HG03439 (cell line): ENCODE data around the gene MAP4K5.

Experiments used
- ATAC-seq: cut with Tn5 transposase; IDR thresholded peaks from one replicate; pipeline ENCODE4 v1.9.1; 2021; ENCODE audit warnings: mild to moderate bottlenecking, moderate library complexity; ENCODE audit not compliant: unreplicated experiment

The MAP4K5 gene

DNA sequence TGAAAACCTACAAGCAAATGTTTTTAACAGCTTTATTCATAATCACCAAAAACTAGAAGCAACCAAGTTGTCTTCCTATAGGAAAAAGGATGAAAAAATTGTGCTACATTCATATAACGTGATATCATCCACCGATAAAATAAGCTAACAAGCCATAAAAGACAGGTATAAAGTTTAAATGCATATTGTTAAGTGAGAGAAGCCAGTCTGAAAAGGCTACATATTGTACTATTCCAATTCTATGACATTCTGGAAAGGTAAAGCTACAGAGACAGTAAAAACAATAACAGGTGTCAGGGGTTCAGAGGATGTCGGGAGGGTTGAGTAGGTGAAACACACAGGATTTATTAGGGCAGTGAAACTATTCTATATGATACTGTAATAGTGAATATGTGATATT lies 158.4 kb downstream of the MAP4K5 start:
- ATAC-seq = no peak

DNA sequence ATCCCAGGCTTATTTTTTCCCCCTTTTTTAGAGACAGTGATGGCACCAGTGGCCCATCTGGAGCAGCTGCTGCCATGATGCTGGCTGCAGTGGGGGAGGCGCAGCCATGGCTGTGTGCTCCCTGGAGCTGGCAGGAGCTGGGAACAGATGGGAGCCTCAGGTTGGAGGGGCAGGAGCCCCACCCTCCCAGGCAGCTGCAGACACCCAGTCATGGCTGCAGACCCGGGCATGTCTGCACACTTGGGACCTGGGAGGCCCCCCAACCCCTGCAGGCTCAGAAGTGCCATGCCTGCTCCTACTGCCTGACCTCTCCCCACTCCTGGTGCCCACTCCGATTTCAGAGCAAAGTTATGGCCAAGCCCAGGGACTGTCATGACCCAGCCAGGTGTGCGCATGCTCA lies 160.8 kb downstream of the MAP4K5 start:
- ATAC-seq = no peak
